HG02678 (cell line): Measurements from ENCODE around the gene TAF11L8.
"Not testable (repeated sequence)": the region's sequence is repeated elsewhere in the genome, so short reads cannot be mapped to it uniquely, and the experiment has no call there.

Experiments used
- ATAC-seq: cut with Tn5 transposase; IDR thresholded peaks from one replicate; pipeline ENCODE4 v1.9.1; 2021; ENCODE audit warnings: mild to moderate bottlenecking, moderate library complexity; ENCODE audit not compliant: unreplicated experiment

TAF11L8 gene

GRCh38 chr5:17590860-17591259 is at the start of gene TAF11L8:
Gene TAF11L8, minus strand, starts transcription at chr5:17590960.
- ATAC-seq, result not testable (repeated sequence)

DNA sequence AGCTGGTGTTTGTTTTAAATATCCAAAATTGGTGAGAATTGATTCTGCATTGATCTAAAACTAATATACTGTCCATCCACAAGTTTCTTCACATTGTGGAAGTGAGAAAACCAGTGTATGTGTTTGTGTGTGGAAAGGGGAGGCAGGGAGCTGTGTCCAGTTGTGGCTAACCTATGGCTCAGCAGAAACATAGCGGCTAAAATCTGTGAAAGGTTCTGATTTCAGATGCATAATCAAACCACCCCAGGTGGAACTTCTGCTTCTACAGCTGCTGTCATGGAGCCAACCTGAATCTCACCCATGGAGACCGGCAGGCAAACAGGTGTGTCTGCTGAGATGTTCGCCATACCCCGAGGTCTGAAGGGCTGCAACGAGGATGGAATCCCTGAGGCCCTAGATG is 43.4 kb upstream of the TAF11L8 start, which contains the start of gene TAF11L14:
TSS of gene TAF11L14 (plus strand) at position 301 of the 400 bp plus-strand sequence.
- no peak for ATAC-seq

DNA sequence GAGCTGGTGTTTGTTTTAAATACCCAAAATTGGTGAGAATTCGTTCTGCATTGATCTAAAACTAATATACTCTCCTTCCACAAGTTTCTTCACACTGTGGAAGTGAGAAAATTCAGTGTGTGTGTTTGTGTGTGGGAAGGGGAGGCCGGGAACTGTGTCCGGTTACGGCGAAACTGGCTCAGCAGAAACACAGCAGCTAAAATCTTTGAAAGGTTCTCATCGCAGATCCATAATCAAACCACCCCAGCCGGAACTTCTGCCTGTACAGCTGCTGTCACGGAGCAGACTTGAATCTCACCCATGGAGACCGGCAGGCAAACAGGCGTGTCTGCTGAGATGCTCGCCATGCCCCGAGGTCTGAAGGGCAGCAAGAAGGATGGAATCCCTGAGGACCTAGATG is 41.0 kb upstream of the TAF11L8 start, which contains the start of gene TAF11L13:
TSS of gene TAF11L13 (plus strand) at position 301 of the 400 bp plus-strand sequence.
- not testable (repeated sequence) for ATAC-seq

DNA sequence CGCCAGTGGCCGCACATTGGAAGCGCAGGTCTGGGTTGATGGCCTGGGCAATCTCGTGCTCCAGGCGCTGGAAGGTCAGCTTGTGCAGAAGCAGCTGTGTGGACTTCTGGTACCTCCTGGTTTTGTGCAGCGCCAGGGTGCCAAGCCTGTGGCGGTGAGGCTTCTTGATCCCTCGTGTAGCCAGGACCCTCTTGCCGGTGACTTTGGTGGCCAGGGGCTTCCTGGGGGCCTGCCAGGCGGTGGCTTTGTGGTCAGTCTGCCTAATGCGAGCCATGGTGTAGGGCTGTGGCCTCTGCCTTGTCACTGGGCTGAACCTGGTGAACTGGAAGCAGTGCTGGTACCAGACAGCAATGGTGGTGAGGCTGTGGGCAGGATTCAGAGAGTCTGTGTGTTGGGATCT is 34.9 kb upstream of the TAF11L8 start:
- ATAC-seq, result no peak

DNA sequence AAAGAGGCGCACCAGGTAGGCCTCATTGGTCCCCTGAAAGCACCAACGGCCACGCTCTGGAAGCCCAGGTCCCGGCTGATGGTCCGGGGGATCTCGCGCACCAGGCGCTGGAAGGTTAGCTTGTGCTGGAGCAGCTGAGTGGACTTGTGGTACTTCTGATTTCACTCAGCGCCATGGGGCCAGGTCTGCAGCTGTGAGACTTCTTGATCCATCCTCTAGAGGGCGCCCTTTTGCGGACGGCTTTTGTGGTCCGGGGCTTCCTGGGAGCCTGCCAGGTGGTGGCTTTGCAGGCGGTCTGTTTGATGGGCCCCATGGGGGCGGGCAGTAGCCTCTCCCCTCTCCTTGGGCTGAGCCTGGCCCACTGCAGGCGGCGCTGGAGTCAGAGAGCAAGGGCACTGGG is 29.9 kb upstream of the TAF11L8 start:
- no peak for ATAC-seq

- no peak for ATAC-seq
Measured at GRCh38 chr5:17619354-17619753, 28.6 kb upstream of the TAF11L8 start.

GRCh38 chr5:17614872-17615605 is 24.3 kb upstream of the TAF11L8 start:
- no peak for ATAC-seq

- not testable (repeated sequence) for ATAC-seq
Measured at GRCh38 chr5:17610092-17610491, 19.3 kb upstream of the TAF11L8 start, which contains the start of gene TAF11L12. Gene TAF11L12, plus strand, starts transcription at chr5:17610392.

GRCh38 chr5:17607461-17607860 is 16.7 kb upstream of the TAF11L8 start:
- ATAC-seq, result not testable (repeated sequence)

GRCh38 chr5:17604951-17605350 is 14.2 kb upstream of the TAF11L8 start:
- no peak for ATAC-seq

DNA sequence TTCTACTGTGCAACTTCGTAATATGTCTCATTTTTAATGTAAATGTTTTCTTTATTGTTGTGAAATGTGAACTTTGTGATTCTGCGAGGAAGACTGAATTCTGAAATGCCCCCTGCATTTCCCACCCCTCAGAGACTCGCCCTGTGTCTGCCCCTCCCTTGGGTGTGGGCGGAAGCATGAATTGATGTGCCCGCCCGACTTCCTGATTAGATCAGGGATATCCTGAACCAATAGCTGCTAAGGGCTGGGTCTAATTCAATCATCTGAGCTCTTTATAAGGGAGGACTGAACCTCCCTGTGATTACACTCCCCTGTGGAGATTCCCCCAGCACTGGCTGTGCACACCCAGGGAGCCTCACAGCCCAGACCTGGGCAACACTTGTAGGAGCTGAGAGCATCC is 13.1 kb upstream of the TAF11L8 start, which contains the start of gene TAF11L11:
TSS of gene TAF11L11 (plus strand) at position 304 of the 400 bp plus-strand sequence.
- ATAC-seq, result not testable (repeated sequence)

- not testable (repeated sequence) for ATAC-seq
Measured at GRCh38 chr5:17597728-17598127, 7.0 kb upstream of the TAF11L8 start, which contains the start of gene TAF11L10. Gene TAF11L10, minus strand, starts transcription at chr5:17597828.

DNA sequence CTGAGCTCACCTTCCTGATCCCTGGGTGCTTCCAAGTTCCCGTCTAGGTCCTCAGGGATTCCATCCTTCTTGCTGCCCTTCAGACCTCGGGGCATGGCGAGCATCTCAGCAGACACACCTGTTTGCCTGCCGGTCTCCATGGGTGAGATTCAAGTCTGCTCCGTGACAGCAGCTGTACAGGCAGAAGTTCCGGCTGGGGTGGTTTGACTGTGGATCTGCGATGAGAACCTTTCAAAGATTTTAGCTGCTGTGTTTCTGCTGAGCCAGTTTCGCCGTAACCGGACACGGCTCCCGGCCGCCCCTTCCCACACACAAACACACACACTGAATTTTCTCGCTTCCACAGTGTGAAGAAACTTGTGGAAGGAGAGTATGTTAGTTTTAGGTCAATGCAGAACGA is 3.5 kb upstream of the TAF11L8 start, which contains the start of gene TAF11L9:
TSS of gene TAF11L9 (minus strand) at position 140 of the 400 bp plus-strand sequence.
- not testable (repeated sequence) for ATAC-seq

DNA sequence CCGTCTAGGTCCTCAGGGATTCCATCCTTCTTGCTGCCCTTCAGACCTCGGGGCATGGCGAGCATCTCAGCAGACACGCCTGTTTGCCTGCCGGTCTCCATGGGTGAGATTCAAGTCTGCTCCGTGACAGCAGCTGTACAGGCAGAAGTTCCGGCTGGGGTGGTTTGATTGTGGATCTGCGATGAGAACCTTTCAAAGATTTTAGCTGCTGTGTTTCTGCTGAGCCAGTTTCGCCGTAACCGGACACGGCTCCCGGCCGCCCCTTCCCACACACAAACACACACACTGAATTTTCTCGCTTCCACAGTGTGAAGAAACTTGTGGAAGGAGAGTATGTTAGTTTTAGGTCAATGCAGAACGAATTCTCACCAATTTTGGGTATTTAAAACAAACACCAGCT is 5.1 kb downstream of the TAF11L8 start, which contains the start of gene TAF11L7:
TSS of gene TAF11L7 (minus strand) at position 101 of the 400 bp plus-strand sequence.
- not testable (repeated sequence) for ATAC-seq
